Prostate gland (tissue), 2 donors: ENCODE measurements around the gene EIF4EBP2. TPM values are rescaled to one million over a fixed set of nuclear protein-coding genes. Genes with fewer than 3 reads are reported as not detected.

Experiments used
- DNase-seq: peaks from one replicate; pipeline ENCODE4 v3.0.0-alpha.2; 2019; ENCODE audit warnings: low spot score
- H3K27ac ChIP-seq, 2 donors: fragments of 200-600 bp; sonication (generic); 2 replicates each; pipeline ENCODE4 v1.5.1; 2017 to 2019
- H3K27me3 ChIP-seq: fragments of 200-600 bp; sonication (generic); replicated peaks from 2 replicates; pipeline ENCODE4 v1.5.1; 2019; ENCODE audit not compliant: insufficient read depth
- H3K36me3 ChIP-seq, 2 donors: fragments of 200-600 bp; sonication (generic); 1 replicate in 1 of 2; 2 replicates in 1 of 2; pipeline versions ENCODE4 v1.5.1 to v1.8.1; 2017 to 2019
- H3K4me1 ChIP-seq: fragments of 200-600 bp; sonication (generic); replicated peaks from 2 replicates; pipeline ENCODE4 v1.5.1; 2019
- H3K4me3 ChIP-seq, 2 donors: fragments of 200-600 bp; sonication (generic); 2 replicates each; pipeline ENCODE4 v1.5.1; 2017 to 2019
- H3K9me3 ChIP-seq: fragments of 200-600 bp; sonication (generic); 2 replicates; pipeline ENCODE4 v1.5.1; 2017
- CTCF ChIP-seq, 4 experiments: fragments of 200-600 bp in 2 of 4; fragments of 450-650 bp in 2 of 4; sonication (generic) in 2 of 4; IDR thresholded peaks; 1 replicate in 3 of 4; 2 replicates in 1 of 4; pipeline ENCODE4 v1.5.1; 2016 to 2019; ENCODE audit warnings: antibody characterized with exemption in 4 of 4, mild to moderate bottlenecking in 2 of 4, moderate library complexity in 2 of 4
- POLR2A ChIP-seq: fragments of 450-650 bp; IDR thresholded peaks from one replicate; pipeline ENCODE4 v1.6.1; 2016; ENCODE audit warnings: antibody characterized with exemption, mild to moderate bottlenecking
- POLR2AphosphoS5 ChIP-seq: sonication (generic); formaldehyde crosslinking; IDR thresholded peaks from one replicate; pipeline ENCODE4 v1.6.1; 2017; ENCODE audit warnings: antibody characterized with exemption
- WGBS: methylation state at CpG from one replicate; pipeline ENCODE4 v1.1.5; 2018; 5-methylcytosine and 5-hydroxymethylcytosine counted together
- intact Hi-C: fragments of 100-400 bp; cut with DNase I; formaldehyde crosslinking; loops from one replicate; pipeline ENCODE4 v1.14.2; 2022
- total RNA-seq, 2 donors: library from RNA; depleted of rRNA; stranded (reverse); fragments of >200 nt; gene quantifications; one replicate each; pipeline ENCODE4 v1.1.0, GENCODE V29; 2016

The EIF4EBP2 gene
- total RNA-seq, 2 donors from 2014 or later: 40.1 to 63.3 TPM

- Histone ChIP-seq H3K4me3 (no peak overlapping the region), H3K27me3 (no peaks in the 10 kb centered on the region), H3K36me3 (no peaks in the 10 kb centered on the region), H3K27ac (peak overlapping the region; percentile 36 to 65), H3K9me3 (no peaks in the 10 kb centered on the region), H3K4me1 (no peaks in the 10 kb centered on the region)
- DNase-seq: no peak
- WGBS: 45% methylated on average over 19 of the region's 19 CpGs
- TF ChIP-seq CTCF (IDR thresholded peaks at IDR 0.05) (no peak), POLR2A (no peak), POLR2AphosphoS5 (no peak)
- intact Hi-C loops: no loop called here
Observed at GRCh38 chr10:70459061-70459773, 55.3 kb downstream of the EIF4EBP2 start.

DNA sequence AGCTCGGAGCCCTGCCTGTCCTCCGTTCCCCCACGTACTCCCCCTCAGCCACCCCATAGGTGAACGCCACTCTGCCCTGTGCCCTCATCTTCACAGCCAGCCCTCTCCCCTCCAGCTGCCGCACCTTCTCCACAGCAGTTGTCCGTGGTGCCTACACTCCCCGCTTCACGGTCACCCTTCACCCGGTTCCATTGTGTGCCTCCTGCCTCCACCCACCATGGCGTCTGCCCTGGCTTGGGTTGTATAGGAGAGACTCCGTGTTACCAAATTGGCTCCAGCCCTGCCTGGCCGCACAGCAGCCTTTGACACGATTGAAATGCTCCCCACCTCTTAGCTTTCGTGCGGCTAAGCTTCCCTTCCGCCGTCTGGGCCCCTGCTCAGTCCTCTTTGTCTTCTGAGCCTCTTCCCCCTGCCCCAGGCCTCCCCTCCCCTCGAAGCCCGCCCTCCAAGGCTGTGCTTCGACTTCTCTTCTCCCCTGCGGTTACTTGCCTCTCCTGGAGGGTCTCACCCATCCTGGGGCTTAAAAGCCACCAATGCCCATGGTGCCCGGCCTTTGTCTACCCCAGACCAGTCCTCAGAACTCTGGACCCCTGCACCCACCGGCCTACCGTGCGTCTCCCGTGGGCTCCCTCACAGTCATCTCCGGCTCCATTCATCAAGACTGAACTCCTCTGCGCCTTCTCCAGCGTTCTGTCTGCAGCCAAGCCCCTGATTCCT, 56.0 kb downstream of the EIF4EBP2 start:
- WGBS: 85% methylated on average over 29 of the region's 29 CpGs
- DNase-seq: no peak

DNA sequence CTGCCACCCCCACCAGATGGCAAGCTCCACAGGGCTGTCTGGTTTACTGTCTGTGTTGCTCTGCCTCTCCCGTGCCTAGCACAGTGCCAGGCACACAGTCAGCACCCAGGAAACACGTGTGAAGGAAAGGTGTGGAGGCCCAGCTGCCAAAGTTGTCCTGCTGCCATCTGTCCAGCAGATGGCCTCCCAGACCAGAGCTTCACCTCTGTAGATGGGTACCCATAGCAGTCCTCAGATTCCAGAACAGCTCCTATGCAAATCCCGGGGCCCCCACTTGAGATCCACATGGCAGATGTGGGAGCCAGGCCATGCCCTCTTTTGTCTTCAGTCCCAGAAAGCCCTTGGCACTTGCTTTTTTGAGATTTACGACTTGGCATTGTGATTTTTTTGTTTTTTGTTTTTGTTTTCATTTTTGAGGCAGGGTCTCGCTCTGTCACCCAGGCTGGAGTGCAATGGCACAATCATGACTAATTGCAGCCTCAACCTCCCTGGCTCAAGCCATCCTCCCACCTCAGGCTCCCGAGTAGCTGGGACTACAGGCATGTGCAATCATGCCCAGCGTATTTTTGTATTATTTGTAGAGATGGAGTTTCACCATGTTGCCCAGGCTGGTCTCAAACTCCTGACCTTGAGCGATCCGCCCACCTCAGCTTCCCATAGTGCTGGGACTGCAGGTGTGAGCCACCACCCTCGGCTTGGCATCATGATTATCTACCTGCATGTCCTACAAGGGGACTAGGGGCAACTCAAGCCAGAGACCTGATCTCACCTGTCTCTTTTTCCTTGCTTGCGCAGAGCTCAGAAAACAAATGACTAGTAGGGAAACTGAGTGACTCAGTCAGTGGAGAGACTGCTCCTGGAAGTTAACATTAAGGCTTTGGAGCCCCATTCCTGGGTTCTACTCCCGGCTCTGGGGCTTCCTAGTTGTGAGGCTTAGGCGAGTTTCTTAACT, 57.7 kb downstream of the EIF4EBP2 start:
- H3K27me3 ChIP-seq: no peaks in the 10 kb centered on the region
- no peaks in the 10 kb centered on the region for H3K36me3 ChIP-seq
- no peaks in the 10 kb centered on the region for H3K9me3 ChIP-seq
- H3K4me3 ChIP-seq: no peak overlapping the region
- 38% methylated on average over 13 of the region's 13 CpGs for WGBS
- TF ChIP-seq POLR2AphosphoS5 (no peak), CTCF (IDR thresholded peaks at IDR 0.05) (peak; percentile 30 to 76 (median 63)), POLR2A (no peak)
- DNase-seq: peak; percentile 20
- H3K4me1 ChIP-seq: no peaks in the 10 kb centered on the region
- intact Hi-C loops: loop anchor here (2.0 to 5.0 kb wide), 2 partner anchors 79 to 296 kb away; no protein-coding TSS in a partner anchor
- H3K27ac ChIP-seq: no peak overlapping the region

More for the DNA sequence above, 56.0 kb downstream of the EIF4EBP2 start:
- no peak overlapping the region for H3K4me3 ChIP-seq
- H3K27me3 ChIP-seq: no peaks in the 10 kb centered on the region
- no peak for TF ChIP-seq POLR2AphosphoS5
- TF ChIP-seq POLR2A: no peak
- no peak for TF ChIP-seq CTCF (IDR thresholded peaks at IDR 0.05)
- no peak overlapping the region for H3K27ac ChIP-seq
- H3K9me3 ChIP-seq: no peaks in the 10 kb centered on the region
- intact Hi-C loops: loop anchor here (2.0 to 5.0 kb wide), 2 partner anchors 81 to 297 kb away; no protein-coding TSS in a partner anchor
- no peaks in the 10 kb centered on the region for H3K4me1 ChIP-seq
- no peaks in the 10 kb centered on the region for H3K36me3 ChIP-seq

- intact Hi-C loops: loop anchor here (5.0 kb wide), 1 partner anchor 295 kb away; no protein-coding TSS in a partner anchor
Observed at GRCh38 chr10:70462349-70462984, 58.5 kb downstream of the EIF4EBP2 start.

More at GRCh38 chr10:70462349-70462984, 58.5 kb downstream of the EIF4EBP2 start:
- H3K27ac ChIP-seq: no peak overlapping the region
- no peaks in the 10 kb centered on the region for H3K9me3 ChIP-seq
- H3K4me3 ChIP-seq: no peak overlapping the region
- no peaks in the 10 kb centered on the region for H3K4me1 ChIP-seq
- H3K27me3 ChIP-seq: no peaks in the 10 kb centered on the region
- 7% methylated on average over 4 of the region's 4 CpGs for WGBS
- no peak for TF ChIP-seq POLR2AphosphoS5
- H3K36me3 ChIP-seq: no peaks in the 10 kb centered on the region
- DNase-seq: peak; percentile 69
